SH-SY5Y (cell line): Measurements from ENCODE around the gene CIB2.

Experiments
- GATA2 ChIP-seq: IDR thresholded peaks from 2 replicates; pipeline ENCODE4 v1.6.1; 2011; ENCODE audit warnings: mild to moderate bottlenecking, low read depth, low read length
- GATA3 ChIP-seq: IDR thresholded peaks from 2 replicates; pipeline ENCODE4 v1.6.1; 2011; ENCODE audit warnings: low read depth, mild to moderate bottlenecking, low read length, moderate library complexity

The CIB2 gene

GRCh38 chr15:78088773-78089080 is 42.5 kb downstream of the CIB2 start:
- no peak for TF ChIP-seq GATA2
- TF ChIP-seq GATA3: no peak

- no peak for TF ChIP-seq GATA3
- no peak for TF ChIP-seq GATA2
These were observed 43.1 kb downstream of the CIB2 start for GRCh38 chr15:78087951-78088772.

- TF ChIP-seq GATA3: no peak
- no peak for TF ChIP-seq GATA2
These were observed 45.3 kb downstream of the CIB2 start for GRCh38 chr15:78085928-78086327.

GRCh38 chr15:78084449-78084750 is 46.8 kb downstream of the CIB2 start:
- TF ChIP-seq GATA2 (no peak), GATA3 (no peak)

GRCh38 chr15:78083687-78084448 is 47.4 kb downstream of the CIB2 start:
- TF ChIP-seq GATA2: no peak
- no peak for TF ChIP-seq GATA3

- no peak for TF ChIP-seq GATA2
- no peak for TF ChIP-seq GATA3
These were observed 48.1 kb downstream of the CIB2 start for GRCh38 chr15:78083186-78083585.

GRCh38 chr15:78082743-78083110 is 48.5 kb downstream of the CIB2 start:
- TF ChIP-seq GATA2 (no peak), GATA3 (no peak)

GRCh38 chr15:78082106-78082742 is 49.0 kb downstream of the CIB2 start:
- no peak for TF ChIP-seq GATA2
- no peak for TF ChIP-seq GATA3

GRCh38 chr15:78080088-78080460 is 51.2 kb downstream of the CIB2 start:
- TF ChIP-seq GATA2: no peak
- TF ChIP-seq GATA3: no peak

GRCh38 chr15:78079298-78080087 is 51.8 kb downstream of the CIB2 start:
- no peak for TF ChIP-seq GATA3
- TF ChIP-seq GATA2: no peak

- TF ChIP-seq GATA3 (no peak), GATA2 (no peak)
These were observed 53.4 kb downstream of the CIB2 start for GRCh38 chr15:78077871-78078210.

GRCh38 chr15:78077053-78077870 is 54.0 kb downstream of the CIB2 start, which contains the start of gene TBC1D2B:
TSS of gene TBC1D2B (minus strand) at chr15:78077711. CDS start at chr15:78077652, 59 bp downstream.
- TF ChIP-seq GATA2 (no peak), GATA3 (no peak)
